ENCODE results near the gene BICDL1. TPM values are rescaled to one million over a fixed set of nuclear protein-coding genes. Genes with fewer than 3 reads are reported as not detected.

BICDL1 gene
- total RNA-seq, 1 experiment from 2014 or later = 14.4 TPM

DNA sequence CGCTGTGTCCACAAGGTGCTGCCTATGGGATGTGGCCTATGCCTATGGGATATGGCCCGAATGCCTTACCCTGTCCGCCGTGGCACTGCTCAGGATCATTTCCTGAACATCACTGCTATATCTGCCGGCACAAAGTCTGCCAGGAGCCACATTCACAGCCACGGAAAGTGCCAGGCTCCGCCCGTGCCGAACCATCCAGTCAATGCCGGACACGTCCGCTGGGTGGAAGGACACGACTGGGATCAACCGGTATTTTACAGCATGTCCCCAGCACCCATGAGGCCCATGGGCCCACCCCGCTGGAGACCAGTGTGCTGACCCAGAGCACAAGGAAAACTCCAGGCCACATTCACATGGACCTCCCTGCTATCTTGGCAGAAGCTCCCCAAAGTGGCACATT lies 142.1 kb downstream of the BICDL1 start:
- Histone ChIP-seq H3K79me2 (ENCODE audit: low read depth) (no peaks in the 10 kb centered on the region), H4K20me1 (ENCODE audit: insufficient read depth) (no peaks in the 10 kb centered on the region; the same call in 1 of the 2 replicates), H3K36me3 (ENCODE audit: low read depth) (0 out of 2 replicates have a peak, but pooled peaks cover 5% of the 10 kb centered on the region), H3K9me2 (ENCODE audit: insufficient read depth) (no peaks in the 10 kb centered on the region), H3K4me1 (replicated peaks; ENCODE audit: insufficient read depth) (no peaks in the 10 kb centered on the region), H3K27ac (no peak overlapping the region), H2AFZ (no peak overlapping the region), H3K4me2 (no peak overlapping the region), H3K4me3 (no peak overlapping the region), H3K9me3 (ENCODE audit: insufficient read depth, low read depth) (no peaks in the 10 kb centered on the region), H3F3A (ENCODE audit: insufficient read depth, low read depth) (peaks cover 19% of the 10 kb centered on the region; the same call in 1 of the 2 replicates), H3K27me3 (ENCODE audit: insufficient read depth, low read depth) (no peaks in the 10 kb centered on the region)
- ChIA-PET CTCF (no interaction called here), POLR2A (ENCODE audit: unreplicated experiment) (no interaction called here)
- BruUV-seq (replicated peaks) = no TSS peak
- DNase-seq = no peak
- TF ChIP-seq EZH2 (IDR thresholded peaks at IDR 0.05; ENCODE audit: low read depth) = no peak
- TF ChIP-seq, protein P1, sequence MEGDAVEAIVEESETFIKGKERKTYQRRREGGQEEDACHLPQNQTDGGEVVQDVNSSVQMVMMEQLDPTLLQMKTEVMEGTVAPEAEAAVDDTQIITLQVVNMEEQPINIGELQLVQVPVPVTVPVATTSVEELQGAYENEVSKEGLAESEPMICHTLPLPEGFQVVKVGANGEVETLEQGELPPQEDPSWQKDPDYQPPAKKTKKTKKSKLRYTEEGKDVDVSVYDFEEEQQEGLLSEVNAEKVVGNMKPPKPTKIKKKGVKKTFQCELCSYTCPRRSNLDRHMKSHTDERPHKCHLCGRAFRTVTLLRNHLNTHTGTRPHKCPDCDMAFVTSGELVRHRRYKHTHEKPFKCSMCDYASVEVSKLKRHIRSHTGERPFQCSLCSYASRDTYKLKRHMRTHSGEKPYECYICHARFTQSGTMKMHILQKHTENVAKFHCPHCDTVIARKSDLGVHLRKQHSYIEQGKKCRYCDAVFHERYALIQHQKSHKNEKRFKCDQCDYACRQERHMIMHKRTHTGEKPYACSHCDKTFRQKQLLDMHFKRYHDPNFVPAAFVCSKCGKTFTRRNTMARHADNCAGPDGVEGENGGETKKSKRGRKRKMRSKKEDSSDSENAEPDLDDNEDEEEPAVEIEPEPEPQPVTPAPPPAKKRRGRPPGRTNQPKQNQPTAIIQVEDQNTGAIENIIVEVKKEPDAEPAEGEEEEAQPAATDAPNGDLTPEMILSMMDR (conservative IDR thresholded peaks at IDR 0.05) = no peak
- intact Hi-C loops (cut with micrococcal nuclease; ENCODE audit: unreplicated experiment) = no loop called here

GRCh38 chr12:120132054-120132836 lies 143.2 kb downstream of the BICDL1 start:
- no TSS peak for BruUV-seq (replicated peaks)
- Histone ChIP-seq H4K20me1 (ENCODE audit: insufficient read depth) (no peaks in the 10 kb centered on the region; the same call in 1 of the 2 replicates), H2AFZ (no peak overlapping the region), H3K79me2 (ENCODE audit: low read depth) (no peaks in the 10 kb centered on the region), H3K27ac (no peak overlapping the region), H3K4me1 (replicated peaks; ENCODE audit: insufficient read depth) (no peaks in the 10 kb centered on the region), H3K27me3 (ENCODE audit: insufficient read depth, low read depth) (no peaks in the 10 kb centered on the region), H3K4me2 (no peak overlapping the region), H3K4me3 (no peak overlapping the region), H3F3A (ENCODE audit: insufficient read depth, low read depth) (peaks cover 15% of the 10 kb centered on the region; the same call in 1 of the 2 replicates), H3K9me3 (ENCODE audit: insufficient read depth, low read depth) (no peaks in the 10 kb centered on the region), H3K9me2 (ENCODE audit: insufficient read depth) (no peaks in the 10 kb centered on the region), H3K36me3 (ENCODE audit: low read depth) (0 out of 2 replicates have a peak, but pooled peaks cover 4% of the 10 kb centered on the region)
- POLR2A ChIA-PET (ENCODE audit: unreplicated experiment) = no interaction called here
- intact Hi-C loops (cut with micrococcal nuclease; ENCODE audit: unreplicated experiment) = no loop called here
- TF ChIP-seq EZH2 (IDR thresholded peaks at IDR 0.05; ENCODE audit: low read depth) = no peak
- TF ChIP-seq, protein P1 (conservative IDR thresholded peaks at IDR 0.05) = no peak
- CTCF ChIA-PET = no interaction called here
- DNase-seq = no peak

GRCh38 chr12:120132863-120133385 lies 143.9 kb downstream of the BICDL1 start:
- no peaks in the 10 kb centered on the region for H3K9me3 ChIP-seq (ENCODE audit: insufficient read depth, low read depth)
- no peaks in the 10 kb centered on the region; the same call in 1 of the 2 replicates for H4K20me1 ChIP-seq (ENCODE audit: insufficient read depth)
- no peak for DNase-seq
- peaks cover 9% of the 10 kb centered on the region; the same call in 1 of the 2 replicates for H3F3A ChIP-seq (ENCODE audit: insufficient read depth, low read depth)
- H3K4me1 ChIP-seq (replicated peaks; ENCODE audit: insufficient read depth) = no peaks in the 10 kb centered on the region
- intact Hi-C loops (cut with micrococcal nuclease; ENCODE audit: unreplicated experiment) = no loop called here
- no peaks in the 10 kb centered on the region for H3K36me3 ChIP-seq (ENCODE audit: low read depth)
- POLR2A ChIA-PET (ENCODE audit: unreplicated experiment) = no interaction called here
- H2AFZ ChIP-seq = no peak overlapping the region
- TF ChIP-seq, protein P1 (conservative IDR thresholded peaks at IDR 0.05) = no peak
- TF ChIP-seq EZH2 (IDR thresholded peaks at IDR 0.05; ENCODE audit: low read depth) = no peak
- H3K27me3 ChIP-seq (ENCODE audit: insufficient read depth, low read depth) = no peaks in the 10 kb centered on the region
- H3K9me2 ChIP-seq (ENCODE audit: insufficient read depth) = no peaks in the 10 kb centered on the region
- BruUV-seq (replicated peaks) = no TSS peak
- H3K79me2 ChIP-seq (ENCODE audit: low read depth) = no peaks in the 10 kb centered on the region
- CTCF ChIA-PET = no interaction called here
- H3K4me3 ChIP-seq = no peak overlapping the region
- no peak overlapping the region for H3K27ac ChIP-seq
- no peak overlapping the region for H3K4me2 ChIP-seq

All from PC-9 (cell line).